H1 (cell line): ENCODE results near the gene WDR27. TPM values are rescaled to one million over a fixed set of nuclear protein-coding genes. Genes with fewer than 3 reads are reported as not detected.

Experiments used
- CTCF ChIA-PET: fragments of 300-600 bp; sonication (Branson Sonifier 250); formaldehyde crosslinking; loops from one replicate; lab custom pipeline; 2021; ENCODE audit not compliant: partially characterized antibody; lab: Charles Lee
- POLR2A ChIA-PET: fragments of 300-600 bp; sonication (Branson Sonifier 250); formaldehyde crosslinking; loops from one replicate; lab custom pipeline; 2021; ENCODE audit warnings: inconsistent platforms; ENCODE audit not compliant: partially characterized antibody; lab: Charles Lee
- DNase-seq, 2 experiments: peaks; one replicate each; pipeline versions ENCODE4 v3.0.0 to v3.0.0-alpha.2; 2010 to 2022; ENCODE audit warnings: low spot score in 2 of 2, low read depth in 1 of 2, mixed read lengths in 1 of 2
- FAIRE-seq: peaks from 2 replicates; lab custom pipeline; 2011; peaks lifted over from hg19 to GRCh38; lab: Jason Lieb, UNC
- H2AFZ ChIP-seq: 2 replicates; pipeline ENCODE4 v1.8.1; 2012; ENCODE audit warnings: low read length, inconsistent platforms
- H2AK5ac ChIP-seq: 2 replicates; pipeline ENCODE4 v1.6.1; 2013; ENCODE audit warnings: low read depth, low read length
- H2BK120ac ChIP-seq: replicated peaks from 2 replicates; pipeline ENCODE3; 2013; ENCODE audit warnings: low read depth, low read length, inconsistent platforms
- H2BK12ac ChIP-seq: 2 replicates; pipeline ENCODE4 v1.6.1; 2013; ENCODE audit warnings: low read depth, low read length
- H2BK15ac ChIP-seq: 2 replicates; pipeline ENCODE4 v1.6.1; 2013; ENCODE audit warnings: low read length
- H2BK20ac ChIP-seq: 2 replicates; pipeline ENCODE4 v1.6.1; 2013; ENCODE audit warnings: low read length
- H2BK5ac ChIP-seq: 2 replicates; pipeline ENCODE4 v1.6.1; 2013; ENCODE audit warnings: low read depth, low read length
- H3K14ac ChIP-seq: 2 replicates; pipeline ENCODE4 v1.6.1; 2013; ENCODE audit warnings: inconsistent platforms; ENCODE audit not compliant: insufficient read length
- H3K18ac ChIP-seq: 2 replicates; pipeline ENCODE4 v1.6.1; 2013; ENCODE audit warnings: low read length; ENCODE audit errors: extremely low read depth
- H3K23ac ChIP-seq: 2 replicates; pipeline ENCODE4 v1.6.1; 2013; ENCODE audit warnings: inconsistent platforms; ENCODE audit not compliant: insufficient read length
- H3K23me2 ChIP-seq: 2 replicates; pipeline ENCODE4 v1.6.1; 2013; ENCODE audit warnings: low read depth, low read length
- H3K27ac ChIP-seq: 2 replicates; pipeline ENCODE4 v1.6.1; 2011; ENCODE audit warnings: low read depth, low read length, inconsistent platforms
- H3K27me3 ChIP-seq, 4 experiments: replicated peaks in 1 of 4; 1 replicate in 1 of 4; 2 replicates in 3 of 4; pipeline versions ENCODE4 v1.6.1 to v1.8.1; 2011 to 2013; ENCODE audit warnings: low read length in 3 of 4, mild to moderate bottlenecking in 3 of 4, inconsistent platforms in 2 of 4, mixed read lengths in 2 of 4, moderate library complexity in 1 of 4; ENCODE audit not compliant: control insufficient read depth in 3 of 4, insufficient read depth in 3 of 4; ENCODE audit errors: extremely low read depth in 1 of 4
- H3K36me3 ChIP-seq, 4 experiments: 2 replicates each; pipeline versions ENCODE4 v1.6.1 to v1.8.1; 2011 to 2013; ENCODE audit warnings: mild to moderate bottlenecking in 4 of 4, low read length in 3 of 4, moderate library complexity in 2 of 4, control low read depth in 1 of 4, inconsistent platforms in 1 of 4; ENCODE audit not compliant: insufficient read depth in 4 of 4, control insufficient read depth in 2 of 4
- H3K4ac ChIP-seq: replicated peaks from 2 replicates; pipeline ENCODE3; 2013; ENCODE audit warnings: low read length, low read depth, mixed read lengths, inconsistent platforms; ENCODE audit not compliant: insufficient read length
- H3K4me1 ChIP-seq, 4 experiments: replicated peaks in 1 of 4; 1 replicate in 1 of 4; 2 replicates in 3 of 4; pipeline versions ENCODE4 v1.6.1 to v1.8.1; 2011 to 2013; ENCODE audit warnings: low read length in 3 of 4, inconsistent platforms in 2 of 4, mixed read lengths in 1 of 4; ENCODE audit not compliant: insufficient read depth in 4 of 4, control insufficient read depth in 3 of 4
- H3K4me2 ChIP-seq, 2 experiments: 2 replicates each; pipeline versions ENCODE4 v1.6.1 to v1.8.1; 2011 to 2013; ENCODE audit warnings: low read depth in 2 of 2, low read length in 2 of 2, control low read depth in 1 of 2, inconsistent platforms in 1 of 2, mild to moderate bottlenecking in 1 of 2; ENCODE audit not compliant: insufficient read depth in 1 of 2
- H3K4me3 ChIP-seq, 4 experiments: fragments of 200-600, 300-600 bp in 1 of 4; sonication (generic), shearing (Covaris generic), sonication (Bioruptor Twin) in 1 of 4; 2 replicates each; pipeline versions ENCODE4 v1.5.1 to v1.8.1; 2011 to 2016; ENCODE audit warnings: low read length in 4 of 4, low read depth in 3 of 4, control low read depth in 2 of 4, inconsistent platforms in 2 of 4, mild to moderate bottlenecking in 2 of 4, mixed read lengths in 1 of 4, moderate library complexity in 1 of 4; ENCODE audit not compliant: insufficient read depth in 2 of 4; ENCODE audit errors: extremely low read depth in 1 of 4
- H3K56ac ChIP-seq: replicated peaks from 2 replicates; pipeline ENCODE3; 2013; ENCODE audit warnings: low read depth, mild to moderate bottlenecking, mixed read lengths, low read length, inconsistent platforms; ENCODE audit not compliant: insufficient read length
- H3K79me1 ChIP-seq: 2 replicates; pipeline ENCODE4 v1.6.1; 2013; ENCODE audit warnings: low read depth, low read length, control low read depth
- H3K79me2 ChIP-seq, 2 experiments: 2 replicates each; pipeline versions ENCODE4 v1.6.1 to v1.8.1; 2012 to 2013; ENCODE audit warnings: low read length in 2 of 2, mild to moderate bottlenecking in 2 of 2, inconsistent platforms in 1 of 2; ENCODE audit not compliant: insufficient read depth in 2 of 2, control insufficient read depth in 1 of 2
- H3K9ac ChIP-seq, 4 experiments: replicated peaks in 1 of 4; 1 replicate in 1 of 4; 2 replicates in 3 of 4; pipeline versions ENCODE4 v1.6.1 to v1.8.1; 2011 to 2013; ENCODE audit warnings: low read depth in 3 of 4, low read length in 3 of 4, control low read depth in 2 of 4, mild to moderate bottlenecking in 2 of 4, moderate library complexity in 2 of 4, inconsistent platforms in 1 of 4; ENCODE audit errors: extremely low read depth in 1 of 4
- H3K9me3 ChIP-seq, 2 experiments: 2 replicates each; pipeline versions ENCODE4 v1.6.1 to v1.8.1; 2012 to 2013; ENCODE audit warnings: mild to moderate bottlenecking in 2 of 2, moderate library complexity in 2 of 2, control low read depth in 1 of 2, inconsistent platforms in 1 of 2, low read depth in 1 of 2, low read length in 1 of 2, mixed read lengths in 1 of 2; ENCODE audit not compliant: insufficient read depth in 2 of 2
- H4K20me1 ChIP-seq, 2 experiments: replicated peaks in 1 of 2; 2 replicates each; pipeline versions ENCODE3 to v1.8.1; 2011 to 2013; ENCODE audit warnings: inconsistent platforms in 2 of 2, low read length in 2 of 2, mild to moderate bottlenecking in 1 of 2; ENCODE audit not compliant: insufficient read depth in 2 of 2, control insufficient read depth in 1 of 2
- H4K5ac ChIP-seq: 2 replicates; pipeline ENCODE4 v1.6.1; 2013; ENCODE audit warnings: low read length, low read depth, mixed read lengths, inconsistent platforms; ENCODE audit not compliant: insufficient read length
- H4K8ac ChIP-seq: 2 replicates; pipeline ENCODE4 v1.8.0; 2013; ENCODE audit warnings: mild to moderate bottlenecking, moderate library complexity, low read length, inconsistent platforms; ENCODE audit not compliant: insufficient read depth; ENCODE audit errors: extremely low read depth
- H4K91ac ChIP-seq: replicated peaks from 2 replicates; pipeline ENCODE3; 2013; ENCODE audit warnings: low read length, mixed read lengths, inconsistent platforms; ENCODE audit not compliant: insufficient read length
- BACH1 ChIP-seq: IDR thresholded peaks from 2 replicates; pipeline ENCODE4 v1.6.1; 2012; ENCODE audit warnings: low read length, improper control_type of control experiment
- BCL11A ChIP-seq, 2 experiments: IDR thresholded peaks; one replicate each; pipeline ENCODE4 v1.6.1; 2011; ENCODE audit warnings: low read depth in 2 of 2, low read length in 2 of 2, mild to moderate bottlenecking in 2 of 2
- CHD1 ChIP-seq: IDR thresholded peaks from 2 replicates; pipeline ENCODE4 v1.6.1; 2012; ENCODE audit warnings: low read depth, low read length, improper control_type of control experiment
- CHD2 ChIP-seq: IDR thresholded peaks from 2 replicates; pipeline ENCODE4 v1.6.1; 2012; ENCODE audit warnings: low read length, improper control_type of control experiment
- FOSL1 ChIP-seq: IDR thresholded peaks from 2 replicates; pipeline ENCODE4 v1.6.1; 2011; ENCODE audit warnings: mild to moderate bottlenecking, low read depth, low read length, moderate library complexity; ENCODE audit not compliant: insufficient read depth
- GABPA ChIP-seq: IDR thresholded peaks from 2 replicates; pipeline ENCODE4 v1.6.1; 2011; ENCODE audit warnings: mild to moderate bottlenecking, low read length, moderate library complexity, borderline replicate concordance; ENCODE audit not compliant: insufficient read depth
- HDAC6 ChIP-seq: IDR thresholded peaks from one replicate; pipeline ENCODE4 v1.7.1; 2012; ENCODE audit warnings: low read depth, mild to moderate bottlenecking, inconsistent platforms, low read length, moderate library complexity
- MAFK ChIP-seq: IDR thresholded peaks from 2 replicates; pipeline ENCODE4 v1.6.1; 2012; ENCODE audit warnings: low read depth, mild to moderate bottlenecking, improper control_type of control experiment, low read length
- NRF1 ChIP-seq: IDR thresholded peaks from 2 replicates; pipeline ENCODE4 v1.6.1; 2011; ENCODE audit warnings: mild to moderate bottlenecking, low read depth, low read length, improper control_type of control experiment
- RFX5 ChIP-seq: IDR thresholded peaks from 2 replicates; pipeline ENCODE4 v1.6.1; 2011; ENCODE audit warnings: low read depth, low read length, improper control_type of control experiment, borderline replicate concordance
- SIX5 ChIP-seq: IDR thresholded peaks from 2 replicates; pipeline ENCODE4 v1.6.1; 2011; ENCODE audit warnings: mild to moderate bottlenecking, low read depth, low read length
- SP1 ChIP-seq: IDR thresholded peaks from 2 replicates; pipeline ENCODE4 v1.6.1; 2011; ENCODE audit warnings: low read depth, low read length
- SP4 ChIP-seq: IDR thresholded peaks from 2 replicates; pipeline ENCODE4 v1.6.1; 2012; ENCODE audit warnings: low read length, inconsistent platforms
- TAF1 ChIP-seq: IDR thresholded peaks from 2 replicates; pipeline ENCODE4 v1.6.1; 2011; ENCODE audit warnings: mild to moderate bottlenecking, low read depth, low read length
- YY1 ChIP-seq: IDR thresholded peaks from 2 replicates; pipeline ENCODE4 v1.6.1; 2011; ENCODE audit warnings: low read depth, mild to moderate bottlenecking, low read length
- WGBS, 2 experiments: shearing (Covaris generic) in 1 of 2; methylation state at CpG; one replicate each; pipeline versions ENCODE4 v1.1.6 to v1.1.7; 2013 to 2015; ENCODE audit warnings: low lambda C conversion rate in 2 of 2, mixed read lengths in 2 of 2, inconsistent platforms in 1 of 2, low coverage in 1 of 2, missing lambda C conversion rate in 1 of 2; ENCODE audit not compliant: insufficient replicate concordance in 2 of 2, insufficient coverage in 1 of 2, insufficient read length in 1 of 2; ENCODE audit errors: extremely low coverage in 1 of 2, missing lambda C conversion rate in 1 of 2; 5-methylcytosine and 5-hydroxymethylcytosine counted together
- polyA plus RNA-seq, 7 experiments: library from polyadenylated mRNA; depleted of rRNA in 3 of 7; stranded (reverse) in 5 of 7; unstranded in 2 of 7; fragments of >200 nt in 5 of 7; fragments of 200-250 nt in 2 of 7; gene quantifications; 1 replicate in 5 of 7; 2 replicates in 1 of 7; 4 replicates in 1 of 7; pipeline versions ENCODE4 v1.2.1 to v1.2.3, GENCODE V29; 2011 to 2013; ENCODE audit warnings: missing spikeins in 2 of 7, mixed read lengths in 2 of 7
- total RNA-seq: library from RNA; stranded (reverse); fragmentation: NEBNext Ultra II Directional; extraction: Animal tissue kit (Norgen Biotek cat#: 25700); gene quantifications from 2 replicates; pipeline ENCODE4 v1.2.1, GENCODE V29; 2021

Gene WDR27
- total and polyA plus RNA-seq, 2 of the 8 experiments (the other 6 are each of a cell fraction or from before 2014, with no cell fraction given): 53.6 to 68.6 TPM

DNA sequence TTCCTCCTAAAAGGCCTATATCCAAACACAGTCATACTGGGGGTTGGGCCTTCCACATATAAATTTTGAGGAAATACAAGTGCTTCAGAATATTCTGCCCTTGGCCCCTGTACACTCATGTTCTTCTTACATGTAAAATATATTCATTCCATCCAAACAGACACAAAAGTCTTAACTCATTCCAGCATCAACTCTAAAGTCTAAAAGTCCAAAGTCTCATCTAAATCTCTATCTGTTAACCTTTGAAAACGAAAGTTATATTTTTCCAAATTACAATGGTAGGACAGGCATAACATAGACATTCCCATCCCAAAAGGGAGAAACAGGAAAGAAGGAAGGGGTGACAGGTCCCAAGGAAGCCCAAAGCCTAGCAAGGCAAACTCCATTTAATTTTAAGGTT, 232.8 kb downstream of the WDR27 start:
- H3K79me1 ChIP-seq: no peaks in the 10 kb centered on the region
- H2AFZ ChIP-seq: no peak overlapping the region
- no peak overlapping the region for H2AK5ac ChIP-seq
- H2BK120ac ChIP-seq: no peak overlapping the region
- no peak overlapping the region for H3K4me2 ChIP-seq
- H3K23me2 ChIP-seq: no peaks in the 10 kb centered on the region
- H4K8ac ChIP-seq: no peak overlapping the region
- H2BK12ac ChIP-seq: no peak overlapping the region
- no peak overlapping the region for H3K27ac ChIP-seq
- no peak for TF ChIP-seq CHD1
- no peak for TF ChIP-seq BCL11A (IDR thresholded peaks at IDR 0.05; ENCODE audit: low read depth in 2 of 2, low read length in 2 of 2)
- TF ChIP-seq BACH1: no peak
- TF ChIP-seq TAF1: no peak
- no peak for TF ChIP-seq HDAC6
- TF ChIP-seq GABPA: no peak
- no peak for TF ChIP-seq SIX5
- no peak for TF ChIP-seq MAFK
- TF ChIP-seq YY1: no peak
- TF ChIP-seq NRF1: no peak
- no peak for TF ChIP-seq CHD2
- no peak for TF ChIP-seq FOSL1
- TF ChIP-seq SP4: no peak
- no peak for TF ChIP-seq SP1
- no peak for TF ChIP-seq RFX5
- no peaks in the 10 kb centered on the region for H3K27me3 ChIP-seq
- no peak overlapping the region for H4K91ac ChIP-seq
- no peak for FAIRE-seq
- H2BK20ac ChIP-seq: no peak overlapping the region
- H3K9ac ChIP-seq: no peak overlapping the region
- no peak for DNase-seq
- no peak overlapping the region for H3K14ac ChIP-seq
- ChIA-PET POLR2A (no interaction called here), CTCF (interaction anchor here (1.3 kb wide), 1 partner anchor 23 kb away, joined by 5 read pairs; no protein-coding TSS in a partner anchor)
- H3K4me3 ChIP-seq: no peak overlapping the region
- H4K5ac ChIP-seq: no peak overlapping the region
- H3K18ac ChIP-seq: no peak overlapping the region
- no peak overlapping the region for H3K4ac ChIP-seq
- no peaks in the 10 kb centered on the region for H3K4me1 ChIP-seq
- H2BK5ac ChIP-seq: no peak overlapping the region
- no peaks in the 10 kb centered on the region for H3K79me2 ChIP-seq
- no peak overlapping the region for H3K56ac ChIP-seq
- H3K36me3 ChIP-seq: peaks cover 0 to 10% (median 0%) of the 10 kb centered on the region in 4 experiments; a peak in 1 of 8 replicates
- no peaks in the 10 kb centered on the region for H4K20me1 ChIP-seq
- H2BK15ac ChIP-seq: no peak overlapping the region
- no peak overlapping the region for H3K23ac ChIP-seq
- WGBS, 2 experiments: 75% methylated on average over 1 of the region's 1 CpG; no CpG with 5 or more reads in 1 of the 2 experiments
- peaks cover 21 to 25% of the 10 kb centered on the region in 2 experiments for H3K9me3 ChIP-seq
